GM18520 (cell line): ENCODE data around the gene ZNF30.
"Not testable (repeated sequence)": the region's sequence is repeated elsewhere in the genome, so short reads cannot be mapped to it uniquely, and the experiment has no call there.

Source experiments
- ATAC-seq: cut with Tn5 transposase; IDR thresholded peaks from one replicate; pipeline ENCODE4 v1.9.1; 2021; ENCODE audit not compliant: unreplicated experiment

ZNF30 gene

DNA sequence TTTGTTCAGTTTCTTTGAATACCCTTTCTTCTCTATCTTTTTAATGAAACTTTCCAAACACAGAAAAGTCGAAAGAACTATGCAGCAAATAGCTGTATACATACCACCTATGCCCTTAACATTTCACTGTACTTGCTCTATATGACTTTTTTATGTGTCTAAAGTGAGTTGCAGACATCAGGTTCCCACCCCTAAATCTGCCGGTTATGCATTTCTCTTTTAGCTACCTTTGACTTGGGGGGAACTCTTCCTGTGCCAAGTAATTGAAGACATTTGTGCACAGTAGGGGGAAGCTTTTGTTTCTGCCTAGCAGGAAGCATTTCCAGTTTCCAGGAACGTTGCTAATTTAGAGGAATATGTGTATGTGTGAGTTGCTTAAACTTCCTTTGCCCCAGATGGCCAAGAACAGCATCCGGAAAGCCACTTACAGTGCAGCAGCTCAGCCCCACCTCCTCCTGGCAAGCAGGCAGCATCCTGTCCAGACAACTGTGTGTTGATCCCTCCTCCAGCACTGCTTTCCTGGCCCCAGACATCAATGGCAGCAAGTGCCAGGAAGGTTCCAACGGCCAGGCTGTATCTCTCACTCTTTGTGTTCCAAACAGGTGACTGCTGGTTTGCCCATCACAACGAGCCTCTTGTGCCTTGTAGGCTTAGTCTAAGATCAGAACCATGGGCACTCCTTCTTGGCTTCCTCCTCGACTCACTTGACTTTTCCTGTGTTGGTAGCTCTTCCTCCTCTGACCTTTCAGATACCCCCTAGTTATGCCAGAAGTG is 58.7 kb downstream of the ZNF30 start:
- ATAC-seq = no peak

DNA sequence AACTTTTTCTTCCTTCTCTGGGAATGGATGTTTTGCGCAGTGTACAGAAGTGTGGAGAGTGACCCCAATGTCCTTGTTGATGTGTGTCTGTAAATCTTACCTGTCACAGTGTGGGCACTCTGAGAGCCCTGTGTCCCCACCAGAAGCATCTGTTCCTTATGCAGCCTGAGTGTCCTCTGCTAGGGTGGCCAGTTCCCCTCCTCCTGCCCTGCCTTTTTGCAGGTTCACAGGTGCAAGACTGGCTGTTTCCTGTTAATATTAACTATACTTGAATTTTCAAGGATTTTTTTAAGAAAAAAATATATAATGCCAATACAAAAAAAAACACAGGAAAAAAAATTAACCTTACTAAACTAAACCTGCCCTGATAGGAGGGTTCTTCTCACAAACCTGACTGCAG is 61.4 kb downstream of the ZNF30 start:
- ATAC-seq = no peak

GRCh38 chr19:34989298-34989697 is 62.6 kb downstream of the ZNF30 start:
- ATAC-seq = no peak

- no peak for ATAC-seq
These were observed 64.0 kb downstream of the ZNF30 start for GRCh38 chr19:34990578-34991192.

DNA sequence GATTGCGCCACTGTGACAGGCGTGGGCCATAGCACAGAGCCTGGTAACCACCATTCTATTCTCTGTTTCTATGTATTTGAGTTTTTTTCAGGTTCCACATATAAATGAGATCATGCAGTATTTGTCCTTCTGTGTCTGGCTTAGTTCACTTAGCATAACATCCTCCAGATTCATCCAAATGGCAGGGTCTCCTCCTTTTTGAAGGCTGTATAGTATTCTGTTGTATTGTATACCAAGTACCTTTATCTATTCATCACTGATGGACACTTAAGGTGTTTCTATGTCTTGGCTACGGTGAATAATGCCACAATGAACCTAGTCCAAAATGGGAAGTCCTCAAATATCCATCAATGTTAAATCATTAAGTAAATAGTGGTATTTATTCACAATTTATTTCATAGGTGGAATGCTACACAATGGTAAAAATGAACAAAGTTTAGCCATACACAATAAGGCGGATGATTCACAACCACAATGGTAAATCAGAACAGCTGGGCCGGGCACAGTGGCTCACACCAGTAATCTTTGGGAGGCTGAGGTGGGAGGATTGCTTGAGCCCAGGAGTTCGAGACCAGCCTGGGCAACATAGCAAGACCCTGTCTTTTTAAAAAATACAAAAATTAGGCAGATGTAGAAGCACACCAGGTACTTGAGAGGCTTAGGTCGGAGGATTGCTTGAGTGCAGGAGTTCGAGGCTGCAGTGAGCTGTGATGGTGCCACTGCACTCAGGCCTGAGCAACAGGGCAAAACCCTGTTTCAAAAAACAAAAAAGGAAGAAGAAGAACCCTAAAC is 65.0 kb downstream of the ZNF30 start:
- ATAC-seq = no peak

DNA sequence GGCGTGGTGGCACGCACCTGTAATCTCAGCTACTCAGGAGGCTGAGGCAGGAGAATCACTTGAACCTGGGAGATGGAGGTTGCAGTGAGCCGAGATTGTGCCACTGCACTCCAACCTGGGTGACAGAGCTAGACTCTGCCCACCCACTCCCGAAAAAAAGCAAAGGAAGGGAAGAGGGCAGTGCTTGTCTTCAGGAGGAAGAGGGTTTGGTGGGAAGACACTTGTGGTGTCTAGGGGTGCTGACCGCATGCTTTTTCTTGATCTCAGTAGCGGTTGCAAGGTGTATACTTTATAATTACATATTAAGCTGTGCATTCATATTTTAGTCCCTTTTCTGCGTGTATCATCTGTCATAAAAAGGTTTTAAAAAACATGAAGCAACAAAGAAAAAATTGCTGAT is 65.9 kb downstream of the ZNF30 start:
- ATAC-seq = not testable (repeated sequence)

GRCh38 chr19:34994286-34994642 is 67.6 kb downstream of the ZNF30 start:
- ATAC-seq = no peak
